Measurements from ENCODE around the gene SLC35F3.

Gene SLC35F3

DNA sequence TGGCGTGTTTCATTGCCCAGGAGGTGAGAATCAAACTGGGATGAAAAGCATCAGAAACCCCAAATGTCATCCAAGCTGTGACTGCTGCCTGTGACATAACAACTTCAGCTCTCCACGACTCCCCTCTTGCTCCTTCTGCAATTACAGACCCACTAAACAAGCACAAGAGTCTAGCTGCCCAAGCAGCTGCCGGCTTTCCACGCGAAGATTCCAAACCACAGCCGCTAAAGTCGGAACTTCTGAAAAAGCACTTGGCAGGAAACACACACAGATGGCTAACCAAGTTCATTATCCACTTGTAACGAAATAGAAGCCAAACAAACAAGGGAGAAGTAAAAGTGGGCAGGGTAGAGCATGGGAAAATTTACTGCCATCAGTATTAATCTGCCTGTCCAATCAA, 198.1 kb downstream of the SLC35F3 start:
- TF ChIP-seq, protein P1, sequence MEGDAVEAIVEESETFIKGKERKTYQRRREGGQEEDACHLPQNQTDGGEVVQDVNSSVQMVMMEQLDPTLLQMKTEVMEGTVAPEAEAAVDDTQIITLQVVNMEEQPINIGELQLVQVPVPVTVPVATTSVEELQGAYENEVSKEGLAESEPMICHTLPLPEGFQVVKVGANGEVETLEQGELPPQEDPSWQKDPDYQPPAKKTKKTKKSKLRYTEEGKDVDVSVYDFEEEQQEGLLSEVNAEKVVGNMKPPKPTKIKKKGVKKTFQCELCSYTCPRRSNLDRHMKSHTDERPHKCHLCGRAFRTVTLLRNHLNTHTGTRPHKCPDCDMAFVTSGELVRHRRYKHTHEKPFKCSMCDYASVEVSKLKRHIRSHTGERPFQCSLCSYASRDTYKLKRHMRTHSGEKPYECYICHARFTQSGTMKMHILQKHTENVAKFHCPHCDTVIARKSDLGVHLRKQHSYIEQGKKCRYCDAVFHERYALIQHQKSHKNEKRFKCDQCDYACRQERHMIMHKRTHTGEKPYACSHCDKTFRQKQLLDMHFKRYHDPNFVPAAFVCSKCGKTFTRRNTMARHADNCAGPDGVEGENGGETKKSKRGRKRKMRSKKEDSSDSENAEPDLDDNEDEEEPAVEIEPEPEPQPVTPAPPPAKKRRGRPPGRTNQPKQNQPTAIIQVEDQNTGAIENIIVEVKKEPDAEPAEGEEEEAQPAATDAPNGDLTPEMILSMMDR (conservative IDR thresholded peaks at IDR 0.05) = no peak
- H3K27ac ChIP-seq = no peak overlapping the region

DNA sequence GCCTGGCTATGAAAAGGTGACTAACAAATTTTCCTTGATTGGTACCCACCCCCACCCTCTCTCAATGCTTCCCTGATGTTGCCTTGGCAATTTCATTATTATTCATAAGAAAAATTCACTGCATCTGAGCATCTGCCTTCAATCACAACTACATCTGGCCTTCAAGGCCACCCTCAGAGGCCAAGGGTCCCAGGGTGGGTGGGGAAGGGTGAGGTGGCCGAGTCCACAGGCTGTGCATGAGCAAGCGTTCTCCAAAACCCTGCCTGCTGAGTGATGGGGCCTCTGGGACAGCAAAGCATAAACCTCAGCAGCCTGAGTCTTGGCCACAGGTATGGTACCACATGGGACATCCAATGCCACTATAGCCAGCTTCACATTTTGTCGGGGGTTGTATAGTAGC, 198.7 kb downstream of the SLC35F3 start:
- TF ChIP-seq, protein P1 (conservative IDR thresholded peaks at IDR 0.05) = no peak
- no peak overlapping the region for H3K27ac ChIP-seq

DNA sequence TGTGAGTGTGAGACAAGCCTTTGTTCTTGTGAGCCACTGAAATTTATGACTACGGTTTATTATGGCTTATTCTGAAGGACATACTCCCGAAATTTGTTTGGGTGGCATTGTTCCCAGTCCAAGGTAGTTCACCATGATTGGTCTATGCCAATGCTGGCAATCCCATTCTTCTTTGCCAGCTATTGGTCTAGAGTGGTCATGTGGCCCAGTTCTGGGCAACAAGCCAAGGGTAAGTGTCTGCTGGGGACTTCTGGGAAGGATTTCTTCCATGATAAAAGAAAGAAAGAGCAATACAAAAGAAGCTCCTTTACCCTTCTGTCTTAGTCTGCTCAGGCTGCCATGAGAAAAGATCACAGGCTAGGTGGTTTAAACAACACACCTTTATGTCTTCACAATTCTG, 201.6 kb downstream of the SLC35F3 start:
- TF ChIP-seq, protein P1 (conservative IDR thresholded peaks at IDR 0.05) = no peak

DNA sequence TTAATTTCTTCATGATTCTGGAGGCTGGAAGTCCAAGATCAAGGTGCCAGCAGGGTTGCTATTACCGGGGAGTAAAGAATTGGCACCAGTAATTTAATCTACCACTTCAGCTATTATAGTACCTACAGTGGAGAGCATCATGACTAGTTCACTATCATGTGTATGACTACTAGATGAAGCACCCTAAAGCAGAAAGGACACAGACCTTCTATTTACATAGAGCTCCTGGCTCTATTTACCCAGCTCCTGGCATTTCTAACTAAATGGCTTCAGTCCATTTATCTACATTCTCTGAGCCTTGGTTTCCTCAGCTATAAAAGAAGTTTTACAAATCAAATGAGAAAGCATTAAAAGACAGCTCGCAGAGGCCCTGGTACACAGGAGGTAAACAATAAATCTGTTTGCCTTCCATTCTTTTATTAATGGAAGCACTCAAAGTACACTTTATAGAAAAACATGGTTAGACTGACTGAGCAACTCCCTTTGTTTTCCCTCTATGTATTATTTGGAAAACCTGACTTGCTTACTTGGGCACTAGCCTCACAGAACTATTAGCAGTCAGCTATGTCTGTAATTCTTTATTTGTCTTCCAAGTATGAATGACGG, 203.0 kb downstream of the SLC35F3 start:
- peak overlapping the region; percentile 70 for H3K27ac ChIP-seq
- TF ChIP-seq, protein P1 (conservative IDR thresholded peaks at IDR 0.05) = no peak

More for the DNA sequence above, 201.6 kb downstream of the SLC35F3 start:
- peak overlapping the region; percentile 70 for H3K27ac ChIP-seq

DNA sequence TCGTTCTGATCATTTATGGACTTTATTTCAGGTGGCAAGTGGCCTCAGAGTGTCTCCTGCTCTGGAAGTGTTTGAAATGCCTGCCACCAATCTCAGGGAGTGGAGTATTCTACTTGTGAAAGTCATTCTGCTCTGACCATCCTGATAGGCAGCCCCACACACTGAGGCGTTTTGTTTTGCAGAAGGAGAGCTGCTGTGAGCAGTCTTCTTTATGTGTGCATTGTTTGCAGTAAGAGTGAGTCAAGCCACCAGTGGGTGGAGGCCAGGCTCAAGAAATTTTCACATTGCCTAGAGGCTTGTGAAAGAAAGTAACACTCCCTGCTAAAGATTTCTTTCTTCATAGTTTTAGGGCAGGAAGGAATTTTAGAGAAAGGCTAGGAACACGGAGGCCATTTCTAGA, 204.4 kb downstream of the SLC35F3 start:
- TF ChIP-seq, protein P1 (conservative IDR thresholded peaks at IDR 0.05) = no peak

DNA sequence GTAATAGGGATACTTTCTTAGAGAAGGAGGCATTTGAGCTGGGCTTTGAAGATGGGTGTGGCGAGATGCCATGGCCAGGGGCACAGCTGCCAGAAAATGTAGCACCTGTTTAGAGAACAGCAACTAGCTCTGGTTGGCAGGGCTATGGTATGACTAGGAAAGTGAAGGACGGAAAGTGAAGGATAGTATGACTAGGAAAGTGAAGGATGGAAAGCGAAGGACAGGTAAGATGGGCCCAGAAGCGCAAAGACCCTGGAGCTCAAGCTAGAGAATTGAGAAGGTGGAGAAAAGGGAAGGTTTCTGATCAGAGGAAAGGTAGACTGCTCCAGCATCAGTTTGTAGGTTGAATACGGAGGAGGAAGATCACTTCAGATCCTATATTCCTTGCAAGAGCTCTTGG, 205.4 kb downstream of the SLC35F3 start:
- TF ChIP-seq, protein P1 (conservative IDR thresholded peaks at IDR 0.05) = no peak
- H3K27ac ChIP-seq = no peak overlapping the region

More for the DNA sequence above, 204.4 kb downstream of the SLC35F3 start:
- H3K27ac ChIP-seq = no peak overlapping the region

DNA sequence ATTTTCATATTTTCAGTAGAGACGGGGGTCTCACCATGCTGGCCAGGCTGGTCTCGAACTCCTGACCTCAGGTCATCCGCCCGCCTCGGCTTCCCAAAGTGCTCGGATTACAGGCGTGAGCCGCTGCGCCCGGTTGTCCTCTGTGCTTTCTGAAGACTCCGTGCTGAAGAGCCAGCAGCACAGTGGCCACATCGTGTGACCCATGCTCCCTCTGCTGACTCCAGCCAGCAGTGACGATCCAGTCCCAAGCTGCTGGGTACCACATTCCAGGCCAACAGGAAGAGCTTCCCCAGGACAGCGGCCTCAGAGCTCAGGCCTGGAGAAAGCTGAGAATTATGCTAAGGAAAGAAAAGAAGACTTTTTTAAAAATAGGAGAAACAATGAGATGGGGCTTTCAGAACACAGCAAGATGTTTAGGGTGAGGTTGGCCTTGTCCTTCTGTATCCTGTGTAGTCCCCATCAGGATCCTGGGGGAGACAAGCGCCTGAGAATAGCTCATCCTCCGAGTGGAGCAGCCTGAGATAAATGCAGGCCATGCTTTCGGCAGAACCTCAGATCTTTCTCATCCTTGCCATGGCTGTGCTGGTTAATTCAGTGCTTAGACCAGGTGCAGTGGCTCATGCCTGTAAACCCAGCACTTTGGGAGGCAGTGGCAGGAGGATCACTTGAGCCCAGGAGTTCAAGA, 207.1 kb downstream of the SLC35F3 start:
- no peak overlapping the region for H3K27ac ChIP-seq
- TF ChIP-seq, protein P1 (conservative IDR thresholded peaks at IDR 0.05) = peak; percentile 84

All from VCaP (cell line).